ENCODE results near the gene MAN2B1.
A peak's percentile ranks its signal among the peaks of the same experiment; 100 is the strongest.
"Not testable (repeated sequence)": the region's sequence is repeated elsewhere in the genome, so short reads cannot be mapped to it uniquely, and the experiment has no call there.

MAN2B1 gene

GRCh38 chr19:12689012-12689411, 22.5 kb upstream of the MAN2B1 start:
- DNase-seq: no peak

- no peak for DNase-seq
Measured at GRCh38 chr19:12687496-12688196, 21.1 kb upstream of the MAN2B1 start, which contains the start of gene GNG14. GNG14 (plus strand) TSS chr19:12687998; CDS start chr19:12688049, 51 bp downstream.

- no peak for DNase-seq
Measured at GRCh38 chr19:12685831-12686230, 19.3 kb upstream of the MAN2B1 start.

GRCh38 chr19:12681074-12681987, 14.8 kb upstream of the MAN2B1 start, which contains the start of gene DHPS:
DHPS (minus strand) TSS chr19:12681880; CDS start chr19:12681766, 114 bp downstream.
- peak; percentile 96 to 99 (median 98) for DNase-seq

GRCh38 chr19:12680034-12680433, 13.5 kb upstream of the MAN2B1 start:
- DNase-seq: no peak

- DNase-seq: not testable (repeated sequence)
Measured at GRCh38 chr19:12678039-12678438, 11.5 kb upstream of the MAN2B1 start.

GRCh38 chr19:12676928-12677327, 10.4 kb upstream of the MAN2B1 start:
- no peak for DNase-seq

- DNase-seq: peak; percentile 83 to 92 (median 86)
Measured at GRCh38 chr19:12676384-12676792, 9.8 kb upstream of the MAN2B1 start.

GRCh38 chr19:12675940-12676339, 9.4 kb upstream of the MAN2B1 start:
- no peak for DNase-seq

- no peak for DNase-seq
Measured at GRCh38 chr19:12675399-12675798, 8.9 kb upstream of the MAN2B1 start.

GRCh38 chr19:12672744-12673143, 6.2 kb upstream of the MAN2B1 start:
- DNase-seq: no peak

GRCh38 chr19:12670159-12670928, 3.8 kb upstream of the MAN2B1 start:
- DNase-seq: no peak

- DNase-seq: peak; percentile 86 to 91 (median 90)
Measured at GRCh38 chr19:12669270-12670158, 3.0 kb upstream of the MAN2B1 start.

- DNase-seq: peak; percentile 55 to 79 (median 66)
Measured at GRCh38 chr19:12668932-12669269, 2.4 kb upstream of the MAN2B1 start.

GRCh38 chr19:12668346-12668745, 1.8 kb upstream of the MAN2B1 start:
- peak in 1 of 4 experiments; percentile 1 for DNase-seq

GRCh38 chr19:12667731-12668302, 1.3 kb upstream of the MAN2B1 start:
- DNase-seq: peak; percentile 28 to 73 (median 57)

GRCh38 chr19:12665671-12666264, 774 bp downstream of the MAN2B1 start:
- DNase-seq: peak; percentile 49 to 64 (median 58)

GRCh38 chr19:12665281-12665573, 1.3 kb downstream of the MAN2B1 start:
- DNase-seq: peak; percentile 94 to 98 (median 96)

GRCh38 chr19:12664406-12665280, 1.9 kb downstream of the MAN2B1 start:
- DNase-seq: peak in 1 of 4 experiments; percentile 10

- peak in 1 of 4 experiments; percentile 1 for DNase-seq
Measured at GRCh38 chr19:12660980-12661379, 5.6 kb downstream of the MAN2B1 start.

Data from suppressor macrophage (primary cell).